T-helper 9 cell (primary cell): Measurements from ENCODE around the gene HTR3D.
"Not testable (repeated sequence)": the region's sequence is repeated elsewhere in the genome, so short reads cannot be mapped to it uniquely, and the experiment has no call there.

Source experiments
- DNase-seq: peaks from one replicate; pipeline ENCODE4 v3.0.0-alpha.2; 2020

Gene HTR3D

DNA sequence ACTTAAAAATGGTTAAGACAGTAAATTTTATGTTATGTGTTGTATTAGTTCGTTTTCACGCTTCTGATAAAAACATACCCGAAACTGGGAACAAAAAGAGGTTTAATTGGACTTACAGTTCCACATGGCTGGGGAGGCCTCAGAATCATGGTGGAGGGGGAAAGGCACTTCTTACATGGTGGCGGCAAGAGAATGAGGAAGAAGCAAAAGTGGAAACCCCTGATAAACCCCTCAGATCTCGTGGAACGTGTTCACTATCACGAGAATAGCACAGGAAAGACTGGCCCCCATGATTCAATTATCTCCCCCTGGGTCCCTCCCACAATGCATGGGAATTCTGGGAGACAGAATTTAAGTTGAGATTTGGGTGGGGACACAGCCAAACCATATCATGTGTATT lies 39.6 kb downstream of the HTR3D start:
- DNase-seq: not testable (repeated sequence)

DNA sequence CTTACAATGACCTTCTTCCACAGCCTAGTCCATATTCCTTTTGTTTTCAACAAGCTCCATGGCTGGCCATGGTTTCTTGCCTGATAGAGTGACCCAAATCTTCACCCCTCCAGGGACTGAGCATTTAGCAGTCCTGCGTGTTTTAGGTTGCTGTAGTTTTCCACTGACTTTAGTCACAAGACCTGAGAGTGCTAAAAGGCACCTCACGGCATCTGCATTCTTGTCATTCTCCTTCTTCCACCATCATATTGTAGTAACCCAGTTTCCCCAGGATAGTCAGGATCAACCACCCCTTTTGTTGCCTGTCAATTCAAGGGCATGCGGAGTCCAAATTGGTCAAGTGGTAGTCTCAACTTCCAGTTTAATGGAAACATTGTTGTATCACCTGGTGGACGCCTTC lies 42.1 kb downstream of the HTR3D start:
- DNase-seq: no peak

DNA sequence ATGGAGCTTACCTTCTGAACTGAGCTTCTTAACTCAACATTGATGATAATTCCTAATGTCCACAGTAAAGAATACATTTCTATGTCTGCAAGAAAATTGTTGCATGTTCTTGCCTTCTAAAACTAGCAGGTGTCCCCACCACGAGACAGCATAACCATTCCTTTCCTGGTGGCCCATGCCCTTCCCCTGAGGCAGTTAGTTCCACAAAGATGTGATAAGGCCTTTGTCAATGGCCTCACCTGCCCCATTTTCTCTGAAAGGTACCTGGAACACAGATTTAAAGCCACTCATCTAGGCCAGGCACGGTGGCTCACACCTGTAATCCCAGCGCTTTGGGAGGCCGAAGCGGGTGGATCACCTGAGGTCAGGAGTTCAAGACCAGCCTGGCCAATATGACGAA lies 44.4 kb downstream of the HTR3D start:
- DNase-seq: no peak

DNA sequence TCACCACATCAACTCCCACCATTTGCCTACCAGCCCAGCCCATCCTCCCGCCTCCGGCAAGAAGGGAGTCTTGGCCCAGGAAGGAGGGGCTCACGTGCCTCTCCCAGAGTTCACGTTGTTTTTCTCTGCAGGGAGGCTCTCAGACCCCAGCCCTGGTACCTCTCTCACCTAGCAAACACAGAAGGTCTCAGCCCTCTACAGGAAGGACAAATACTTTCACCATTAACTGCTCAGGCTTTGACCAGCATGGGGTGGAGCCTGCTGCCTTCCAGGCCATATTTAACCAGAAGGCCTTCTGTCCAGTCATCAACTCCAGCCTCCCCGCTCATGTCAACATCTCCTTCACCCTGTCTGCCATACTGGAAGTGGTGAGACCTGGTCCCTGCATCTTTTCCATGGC lies 46.3 kb downstream of the HTR3D start:
- DNase-seq: no peak

DNA sequence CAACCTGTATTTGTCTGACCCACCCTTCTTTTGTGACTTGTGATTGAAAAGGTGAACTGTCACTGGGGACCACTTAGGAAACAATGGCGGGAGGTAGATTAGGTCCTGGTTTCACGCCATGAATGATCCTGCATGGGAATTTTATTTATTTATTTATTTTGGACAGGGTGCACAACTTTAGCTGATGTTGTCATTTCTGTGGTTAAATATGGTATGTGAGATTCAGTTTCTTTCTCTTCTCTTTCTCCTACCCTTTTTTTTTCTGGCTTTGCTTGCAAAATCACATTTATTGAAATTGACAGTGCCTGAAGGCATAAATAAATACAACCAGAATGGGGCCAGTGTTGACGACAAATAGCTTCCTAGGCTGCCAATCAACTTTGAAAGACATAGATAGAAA lies 47.3 kb downstream of the HTR3D start:
- DNase-seq: no peak

DNA sequence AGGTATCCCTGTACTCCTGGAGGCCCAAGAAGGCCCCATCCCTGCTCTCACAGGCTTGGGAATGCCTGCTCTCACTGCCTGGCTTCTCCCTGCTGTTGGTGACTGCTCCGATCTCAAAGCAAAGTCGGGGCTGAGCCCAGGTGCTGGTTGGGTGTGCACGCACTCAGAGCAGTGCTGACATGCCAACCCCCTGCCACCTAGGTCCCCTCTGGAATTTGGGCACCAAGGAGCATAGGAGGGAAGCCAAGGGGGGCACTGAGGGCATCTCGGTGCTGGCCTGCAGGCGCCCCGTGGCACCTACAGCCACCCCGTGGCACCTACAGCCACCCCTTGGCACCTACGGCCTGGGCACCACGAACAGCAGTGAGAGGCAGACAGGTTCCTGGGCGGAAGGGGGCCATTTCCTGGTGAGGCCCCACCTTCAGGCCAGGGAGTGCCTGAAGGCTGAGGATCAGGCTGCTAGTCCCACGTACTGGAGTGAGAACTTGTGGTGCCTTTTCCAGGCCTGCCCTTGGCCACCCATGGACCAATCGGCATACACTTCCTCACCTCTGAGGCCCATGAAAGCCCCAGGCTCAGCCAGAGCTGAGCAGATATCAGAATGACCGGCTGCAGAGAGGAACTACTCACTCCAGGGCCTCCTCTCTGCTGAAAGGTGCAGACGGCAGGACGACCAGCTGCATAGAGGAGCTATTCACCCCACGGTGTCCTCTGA lies 49.7 kb downstream of the HTR3D start:
- no peak for DNase-seq

DNA sequence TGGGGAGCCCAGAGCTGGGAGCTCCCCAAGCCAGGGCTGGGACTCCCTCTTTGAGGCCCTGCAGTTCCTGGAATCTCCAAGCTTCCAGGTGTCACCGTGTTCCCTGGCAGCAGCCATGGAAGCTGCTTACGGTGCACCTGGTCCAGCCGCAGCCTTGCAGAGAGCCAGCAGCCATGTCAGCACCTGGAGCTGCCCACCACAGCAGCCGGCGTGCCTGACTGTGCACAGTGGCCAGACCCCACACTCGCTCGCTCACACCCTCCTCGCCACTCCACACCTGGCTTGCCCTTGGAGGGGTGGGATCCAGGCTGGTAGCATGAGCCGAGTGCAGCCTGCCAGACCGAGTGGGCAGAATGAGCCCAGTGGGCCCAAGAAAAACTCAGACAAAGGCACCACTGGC lies 50.5 kb downstream of the HTR3D start:
- no peak for DNase-seq

DNA sequence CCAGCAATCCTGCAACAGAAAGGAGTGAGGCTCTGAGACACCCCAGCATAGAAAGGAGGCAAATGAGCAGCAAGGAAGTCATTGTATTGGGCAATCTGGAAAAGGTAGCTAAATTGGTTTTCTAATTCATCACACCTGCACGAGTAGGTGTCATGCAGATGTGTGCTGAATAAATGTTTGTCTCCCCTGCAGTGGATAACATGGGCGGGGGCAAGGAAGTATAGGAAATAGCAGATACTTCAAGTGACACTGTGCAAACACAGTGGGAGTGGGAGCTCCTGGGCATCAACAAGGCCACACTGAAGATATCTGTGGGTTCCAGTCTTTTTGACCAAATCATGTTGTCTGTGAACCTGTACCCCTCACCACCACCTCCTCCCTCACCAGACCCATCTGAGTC lies 50.9 kb downstream of the HTR3D start:
- DNase-seq: no peak

DNA sequence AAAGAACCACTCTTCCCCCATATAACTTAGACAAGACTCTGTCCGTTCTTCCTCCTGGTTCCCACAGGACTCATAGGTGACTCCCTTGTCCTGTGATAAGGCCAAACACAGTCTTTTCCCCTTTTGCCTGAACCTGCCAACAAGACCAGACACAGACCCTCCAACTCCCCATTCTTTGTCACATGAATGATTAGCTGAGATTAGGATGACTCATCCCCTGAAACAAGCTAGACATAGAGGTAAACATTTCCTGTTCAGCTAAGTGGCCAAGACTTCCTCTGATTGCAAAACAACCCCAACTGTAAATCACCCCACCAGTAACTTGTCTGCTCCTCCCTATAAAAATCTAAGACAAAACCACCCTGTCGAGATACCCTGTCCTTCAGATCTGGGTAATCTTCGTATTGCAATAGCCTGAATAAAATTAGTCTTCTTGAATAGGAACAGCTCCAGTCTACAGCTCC lies 53.9 kb downstream of the HTR3D start:
- no peak for DNase-seq
